ENCODE results near the gene ATG9B.

The ATG9B gene

GRCh38 chr7:151016505-151016904 is 7.8 kb downstream of the ATG9B start:
- H3K4me1 ChIP-seq (ENCODE audit: low read depth, poor library complexity, severe bottlenecking) = peaks cover 18% of the 10 kb centered on the region
- peaks cover 21% of the 10 kb centered on the region; the same call in 1 of the 2 replicates for H3K27me3 ChIP-seq (ENCODE audit: insufficient read depth, low read depth)

GRCh38 chr7:151015967-151016366 is 8.3 kb downstream of the ATG9B start:
- Histone ChIP-seq H3K36me3 (ENCODE audit: insufficient read depth) (no peaks in the 10 kb centered on the region), H3K4me2 (no peak overlapping the region), H3K4me1 (ENCODE audit: low read depth, poor library complexity, severe bottlenecking) (peaks cover 18% of the 10 kb centered on the region), H3K4me3 (IDR thresholded peaks at IDR 0.05; ENCODE audit: insufficient read depth, low read depth, low read length) (no peak overlapping the region), H3K27me3 (ENCODE audit: insufficient read depth, low read depth) (peaks cover 16% of the 10 kb centered on the region; the same call in 1 of the 2 replicates), H3K9ac (no peak overlapping the region), H3K27ac (no peak overlapping the region), H2AFZ (ENCODE audit: low read depth) (no peak overlapping the region), H3K79me2 (ENCODE audit: insufficient read depth, low read depth) (no peaks in the 10 kb centered on the region), H4K20me1 (ENCODE audit: insufficient read depth) (no peaks in the 10 kb centered on the region)
- TF ChIP-seq CTCF (conservative IDR thresholded peaks at IDR 0.05; ENCODE audit: low read depth, low read length) = no peak

More at GRCh38 chr7:151016505-151016904, 7.8 kb downstream of the ATG9B start:
- no peak overlapping the region for H3K27ac ChIP-seq
- H3K36me3 ChIP-seq (ENCODE audit: insufficient read depth) = no peaks in the 10 kb centered on the region
- no peak overlapping the region for H3K4me3 ChIP-seq (IDR thresholded peaks at IDR 0.05; ENCODE audit: insufficient read depth, low read depth, low read length)
- no peak overlapping the region for H3K4me2 ChIP-seq
- H3K79me2 ChIP-seq (ENCODE audit: insufficient read depth, low read depth) = no peaks in the 10 kb centered on the region
- no peak overlapping the region for H3K9ac ChIP-seq
- TF ChIP-seq CTCF (conservative IDR thresholded peaks at IDR 0.05; ENCODE audit: low read depth, low read length) = no peak
- H2AFZ ChIP-seq (ENCODE audit: low read depth) = no peak overlapping the region
- H4K20me1 ChIP-seq (ENCODE audit: insufficient read depth) = no peaks in the 10 kb centered on the region

- Histone ChIP-seq H3K79me2 (ENCODE audit: insufficient read depth, low read depth) (no peaks in the 10 kb centered on the region), H3K4me1 (ENCODE audit: low read depth, poor library complexity, severe bottlenecking) (peaks cover 18% of the 10 kb centered on the region), H3K27me3 (ENCODE audit: insufficient read depth, low read depth) (peaks cover 6% of the 10 kb centered on the region; the same call in 1 of the 2 replicates), H3K27ac (no peak overlapping the region), H3K4me2 (no peak overlapping the region), H3K9ac (no peak overlapping the region; the same call in 1 of the 2 replicates), H3K4me3 (IDR thresholded peaks at IDR 0.05; ENCODE audit: insufficient read depth, low read depth, low read length) (no peak overlapping the region), H4K20me1 (ENCODE audit: insufficient read depth) (no peaks in the 10 kb centered on the region), H2AFZ (ENCODE audit: low read depth) (no peak overlapping the region), H3K36me3 (ENCODE audit: insufficient read depth) (no peaks in the 10 kb centered on the region)
- TF ChIP-seq CTCF (conservative IDR thresholded peaks at IDR 0.05; ENCODE audit: low read depth, low read length) = no peak
These were observed 9.3 kb downstream of the ATG9B start for GRCh38 chr7:151014950-151015349.

GRCh38 chr7:151013733-151014497 is 10.4 kb downstream of the ATG9B start:
- peak overlapping the region; percentile 93 for H3K4me2 ChIP-seq
- peak overlapping the region; percentile 86 for H3K9ac ChIP-seq

More at GRCh38 chr7:151013733-151014497, 10.4 kb downstream of the ATG9B start:
- H3K4me3 ChIP-seq (IDR thresholded peaks at IDR 0.05; ENCODE audit: insufficient read depth, low read depth, low read length) = peak overlapping the region; percentile 61
- H3K27ac ChIP-seq = peak overlapping the region; percentile 55
- H3K79me2 ChIP-seq (ENCODE audit: insufficient read depth, low read depth) = no peaks in the 10 kb centered on the region
- peak overlapping the region; percentile 97 for H2AFZ ChIP-seq (ENCODE audit: low read depth)
- no peaks in the 10 kb centered on the region for H3K36me3 ChIP-seq (ENCODE audit: insufficient read depth)
- no peaks in the 10 kb centered on the region; the same call in 1 of the 2 replicates for H3K27me3 ChIP-seq (ENCODE audit: insufficient read depth, low read depth)
- peaks cover 18% of the 10 kb centered on the region for H3K4me1 ChIP-seq (ENCODE audit: low read depth, poor library complexity, severe bottlenecking)
- TF ChIP-seq CTCF (conservative IDR thresholded peaks at IDR 0.05; ENCODE audit: low read depth, low read length) = no peak; the same call in 1 of the 2 replicates
- no peaks in the 10 kb centered on the region for H4K20me1 ChIP-seq (ENCODE audit: insufficient read depth)

All from KMS-11 (cell line).